Cerebellar nuclear complex (tissue), 1 donor: ENCODE measurements around the gene DPYSL4.

ENCODE experiments used
- DNase-seq, 2 experiments: peaks; one replicate each; lab custom pipeline; 2025; lab: John Stamatoyannopoulos, UW

The DPYSL4 gene

GRCh38 chr10:132196178-132197113 is 9.7 kb downstream of the DPYSL4 start:
- no peak for DNase-seq

- DNase-seq: no peak
Measured at GRCh38 chr10:132197271-132198067, 10.7 kb downstream of the DPYSL4 start.

DNA sequence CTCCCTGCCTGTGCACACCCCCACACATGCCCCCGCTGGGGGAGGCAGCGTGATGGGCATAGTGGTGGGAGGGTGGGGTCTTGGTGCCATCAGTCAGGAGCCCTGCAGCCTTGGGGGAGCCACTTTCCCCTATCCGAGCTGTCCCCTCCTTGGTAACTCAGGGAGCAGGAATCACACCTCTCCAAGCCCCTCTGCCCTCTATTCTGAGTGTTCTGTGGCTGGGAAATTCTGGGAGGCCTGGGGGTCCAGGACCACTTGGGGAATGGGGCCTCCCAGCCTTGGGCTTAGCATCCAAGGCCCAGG is 11.3 kb downstream of the DPYSL4 start:
- DNase-seq: no peak

- no peak for DNase-seq
Measured at GRCh38 chr10:132198381-132199181, 11.8 kb downstream of the DPYSL4 start.

DNA sequence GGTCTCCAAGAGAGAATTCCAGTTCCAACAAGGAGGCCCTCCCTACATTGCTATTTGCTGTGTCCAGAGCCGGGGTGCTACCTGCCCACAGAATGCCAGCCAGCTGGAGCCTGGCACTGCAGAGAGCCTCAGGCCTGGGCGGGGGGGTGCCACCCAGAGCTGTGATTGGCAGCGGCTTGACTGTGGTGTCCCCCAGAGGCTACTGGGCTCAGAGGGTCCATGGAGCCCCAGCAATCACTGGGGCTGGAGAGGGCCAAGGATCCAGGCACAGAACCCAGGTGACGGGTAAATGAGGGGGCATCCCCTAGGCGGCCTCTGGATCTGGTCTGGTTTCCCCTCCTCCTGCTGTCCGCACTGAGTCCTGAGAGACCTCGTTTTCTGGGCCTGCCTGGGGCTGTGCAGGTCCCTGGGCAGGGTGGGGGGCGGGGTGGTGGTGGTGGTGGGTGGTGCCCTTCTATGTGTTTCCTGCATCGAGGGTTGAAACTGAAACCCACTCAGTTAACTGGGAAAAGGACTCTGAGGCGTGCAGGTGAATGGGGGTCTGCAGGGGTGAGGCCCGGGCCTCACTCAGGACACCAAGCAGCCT is 12.6 kb downstream of the DPYSL4 start:
- no peak for DNase-seq

- DNase-seq: no peak
Measured at GRCh38 chr10:132199854-132200311, 13.1 kb downstream of the DPYSL4 start.

DNA sequence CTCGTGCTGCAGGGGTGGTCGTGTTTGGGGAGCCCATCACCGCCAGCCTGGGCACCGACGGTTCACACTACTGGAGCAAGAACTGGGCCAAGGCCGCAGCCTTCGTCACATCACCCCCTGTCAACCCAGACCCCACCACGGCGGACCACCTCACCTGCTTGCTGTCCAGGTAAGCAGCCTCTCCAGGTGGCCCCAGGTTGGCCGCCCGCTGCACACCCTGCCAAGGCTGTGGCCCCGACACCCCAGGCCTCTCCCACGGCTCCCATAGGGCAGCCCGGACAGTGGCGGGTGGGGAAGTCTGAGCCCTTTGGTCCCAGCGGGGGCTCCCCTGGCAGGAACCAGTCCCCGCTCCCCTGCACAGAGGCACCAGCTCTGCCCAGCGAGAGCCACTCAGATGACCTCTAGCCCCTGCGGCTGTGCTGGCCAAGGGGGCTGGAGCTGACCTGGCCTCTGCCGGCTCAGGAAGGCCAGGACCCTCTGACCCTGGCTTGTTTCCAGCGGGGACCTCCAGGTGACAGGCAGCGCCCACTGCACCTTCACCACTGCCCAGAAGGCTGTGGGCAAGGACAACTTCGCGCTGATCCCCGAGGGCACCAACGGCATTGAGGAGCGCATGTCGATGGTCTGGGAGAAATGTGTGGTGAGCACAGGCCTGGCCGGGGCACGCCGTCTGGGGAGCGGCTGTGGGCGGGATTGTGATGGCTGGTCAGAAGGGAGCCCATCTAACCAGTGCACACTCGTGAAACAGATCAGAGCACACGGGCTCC is 13.8 kb downstream of the DPYSL4 start:
- no peak for DNase-seq

DNA sequence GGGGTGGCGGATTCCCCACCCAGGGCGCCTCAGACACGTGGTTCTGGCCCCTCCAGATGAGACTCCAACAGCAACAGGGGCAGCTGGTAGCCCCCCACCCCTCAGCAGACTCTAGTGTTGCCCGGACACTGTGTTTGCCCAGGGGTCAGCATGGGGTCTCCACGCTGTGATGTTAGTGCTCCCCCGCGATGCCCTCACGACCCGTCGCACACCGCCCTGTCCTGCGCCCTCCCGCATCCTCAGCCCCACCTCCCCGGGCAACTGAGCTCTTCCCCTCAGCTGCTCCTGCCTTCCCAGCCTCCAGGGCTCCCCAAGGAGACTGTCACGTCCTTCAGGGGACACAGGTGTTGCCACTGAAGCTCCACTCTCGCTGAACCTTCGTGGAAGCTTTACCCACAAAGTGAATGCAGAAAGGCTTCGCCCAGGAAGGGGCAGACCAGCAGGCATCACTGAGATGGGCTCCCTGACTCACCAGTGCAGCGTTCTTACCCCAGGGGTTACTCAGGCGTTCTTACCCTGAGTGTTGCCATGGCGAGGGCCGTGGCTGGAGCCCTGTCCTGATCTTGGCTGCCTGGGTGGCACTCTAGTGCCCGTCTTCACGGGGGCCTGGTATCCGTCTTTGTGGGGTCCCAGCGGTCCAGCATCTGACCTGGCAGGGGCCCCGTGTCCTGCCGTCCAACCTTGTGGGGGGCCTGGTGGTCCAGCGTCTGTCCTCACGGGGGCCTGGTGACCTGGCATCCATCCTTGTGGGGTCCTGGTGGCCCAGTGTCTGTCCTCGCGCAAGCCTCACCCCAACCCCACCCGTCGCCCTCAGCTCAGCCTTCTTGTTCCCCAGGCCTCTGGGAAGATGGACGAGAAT is 14.6 kb downstream of the DPYSL4 start:
- no peak for DNase-seq

DNA sequence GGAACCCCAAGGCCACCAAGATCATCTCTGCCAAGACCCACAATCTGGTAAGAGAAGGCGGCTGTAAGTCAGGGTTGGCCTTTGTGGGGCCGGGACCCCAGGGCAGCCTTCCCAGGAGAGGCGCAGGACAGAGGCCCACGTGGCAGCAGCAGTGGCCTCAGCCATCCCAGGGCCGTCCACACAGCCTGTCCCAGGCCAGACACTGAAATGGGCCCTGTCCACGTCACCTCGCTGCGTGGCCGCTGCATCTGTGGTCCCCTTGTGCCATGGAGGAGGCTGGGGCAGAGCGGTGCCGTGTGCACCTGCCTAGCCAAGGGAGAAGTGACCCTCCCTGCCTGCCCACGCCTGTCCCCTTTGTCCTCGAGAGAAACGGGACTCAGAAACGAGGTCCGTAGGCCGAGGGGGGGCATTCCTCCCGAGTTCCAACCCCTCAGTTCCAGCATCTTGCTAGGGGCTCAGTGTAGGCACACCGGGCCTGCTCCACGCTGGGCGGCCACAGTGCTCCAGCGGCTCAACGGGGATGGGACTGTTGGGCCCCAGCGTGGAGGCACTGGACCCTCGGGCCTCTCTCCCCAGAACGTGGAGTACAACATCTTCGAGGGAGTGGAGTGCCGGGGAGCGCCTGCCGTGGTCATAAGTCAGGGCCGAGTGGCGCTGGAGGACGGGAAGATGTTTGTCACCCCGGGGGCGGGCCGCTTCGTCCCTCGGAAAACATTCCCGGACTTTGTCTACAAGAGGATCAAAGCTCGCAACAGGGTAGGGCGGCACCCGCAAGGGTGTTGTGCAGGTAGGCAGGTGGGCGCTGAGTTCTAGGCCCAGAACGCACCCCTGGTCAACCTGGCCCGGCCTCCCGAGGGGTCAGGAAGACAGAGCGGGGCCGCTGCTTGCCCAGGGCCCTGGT is 15.6 kb downstream of the DPYSL4 start:
- DNase-seq: no peak

DNA sequence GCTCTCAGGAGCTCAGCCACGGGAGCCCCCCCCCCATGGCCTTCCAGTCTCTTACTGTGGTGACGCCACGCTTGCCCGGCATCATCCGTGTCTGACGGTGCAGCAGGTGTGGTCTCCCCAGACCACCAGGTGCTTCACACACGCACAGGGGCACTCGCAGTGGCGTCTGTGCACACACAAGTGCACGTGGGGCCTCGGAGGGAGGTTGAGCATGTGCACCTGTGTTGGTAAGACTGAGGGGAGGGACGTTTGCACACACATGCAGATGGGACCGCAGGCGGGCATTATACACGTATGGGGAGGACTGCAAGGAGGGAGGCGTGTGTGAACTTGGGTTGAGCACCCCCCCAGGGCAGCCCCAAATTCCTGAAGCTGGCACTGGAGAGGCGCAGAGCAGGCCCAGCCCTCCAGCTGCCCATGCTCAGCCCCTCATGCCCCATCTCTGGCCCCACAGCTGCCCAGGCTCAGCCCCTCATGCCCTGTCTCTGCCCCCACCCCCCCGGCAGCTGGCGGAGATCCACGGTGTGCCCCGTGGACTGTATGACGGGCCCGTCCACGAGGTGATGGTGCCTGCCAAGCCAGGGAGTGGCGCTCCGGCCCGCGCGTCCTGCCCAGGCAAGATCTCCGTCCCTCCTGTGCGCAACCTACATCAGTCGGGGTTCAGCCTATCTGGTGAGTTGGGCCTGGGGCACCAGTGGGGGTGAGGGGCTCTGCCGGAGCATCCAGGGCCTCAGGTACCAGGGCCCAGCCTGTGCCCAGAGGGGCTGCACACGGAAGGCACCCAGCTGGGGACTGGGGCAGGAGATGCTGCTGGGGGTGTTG is 16.7 kb downstream of the DPYSL4 start:
- DNase-seq: no peak

DNA sequence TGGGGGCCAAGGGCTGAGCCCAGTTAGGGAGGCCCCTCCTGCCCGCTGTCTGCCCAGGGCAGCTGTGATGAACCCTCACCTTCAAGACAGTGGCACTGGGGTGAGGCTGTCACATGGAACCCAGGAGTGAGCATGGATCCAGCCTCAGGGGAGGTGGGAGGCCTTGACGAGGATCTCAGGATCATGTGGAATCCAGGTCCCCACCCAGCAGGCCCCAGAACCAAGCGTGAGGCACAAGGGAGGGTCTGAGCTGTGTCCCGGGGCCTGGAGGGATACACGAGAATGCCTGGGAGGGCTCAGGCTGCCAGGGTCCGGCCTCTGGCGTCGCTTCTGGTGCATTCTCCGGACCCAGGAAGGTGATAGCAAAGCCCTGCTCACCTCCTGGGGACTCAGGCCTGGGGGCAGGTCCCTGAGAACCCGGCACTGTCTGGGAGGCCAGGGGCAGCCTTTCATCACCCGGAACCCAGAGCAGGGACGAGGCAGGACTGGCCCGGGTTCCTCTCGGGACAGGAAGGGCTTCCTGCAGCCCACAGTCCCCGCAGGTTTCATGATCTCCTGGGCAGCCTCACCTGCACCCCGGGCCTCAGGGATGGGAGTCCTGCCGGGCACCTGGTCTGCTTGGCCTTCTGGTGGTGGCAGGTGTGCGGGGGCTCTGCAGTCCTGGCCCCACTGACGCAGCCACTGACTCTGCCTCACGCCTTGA is 17.5 kb downstream of the DPYSL4 start:
- DNase-seq: no peak

- no peak for DNase-seq
Measured at GRCh38 chr10:132204781-132205473, 18.2 kb downstream of the DPYSL4 start.

- no peak for DNase-seq
Measured at GRCh38 chr10:132205650-132206376, 19.1 kb downstream of the DPYSL4 start.

DNA sequence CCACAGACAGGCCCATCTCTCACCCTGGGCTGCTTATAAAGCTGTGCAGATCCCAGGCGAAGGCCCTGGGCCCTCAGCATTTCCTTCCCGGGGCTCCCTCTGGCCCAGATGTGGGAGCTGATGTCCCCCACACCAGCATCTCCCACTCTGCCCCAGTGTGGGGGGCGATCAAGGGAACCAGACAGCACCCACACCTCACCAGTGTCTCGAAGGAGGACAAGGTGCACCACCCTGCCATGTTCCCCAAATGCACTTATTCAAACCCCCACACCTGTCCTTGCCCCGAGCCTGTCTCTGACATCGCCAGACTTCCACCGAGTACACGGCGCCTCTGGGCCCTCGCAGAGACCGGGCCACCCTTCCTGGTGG is 19.6 kb downstream of the DPYSL4 start:
- DNase-seq: no peak

DNA sequence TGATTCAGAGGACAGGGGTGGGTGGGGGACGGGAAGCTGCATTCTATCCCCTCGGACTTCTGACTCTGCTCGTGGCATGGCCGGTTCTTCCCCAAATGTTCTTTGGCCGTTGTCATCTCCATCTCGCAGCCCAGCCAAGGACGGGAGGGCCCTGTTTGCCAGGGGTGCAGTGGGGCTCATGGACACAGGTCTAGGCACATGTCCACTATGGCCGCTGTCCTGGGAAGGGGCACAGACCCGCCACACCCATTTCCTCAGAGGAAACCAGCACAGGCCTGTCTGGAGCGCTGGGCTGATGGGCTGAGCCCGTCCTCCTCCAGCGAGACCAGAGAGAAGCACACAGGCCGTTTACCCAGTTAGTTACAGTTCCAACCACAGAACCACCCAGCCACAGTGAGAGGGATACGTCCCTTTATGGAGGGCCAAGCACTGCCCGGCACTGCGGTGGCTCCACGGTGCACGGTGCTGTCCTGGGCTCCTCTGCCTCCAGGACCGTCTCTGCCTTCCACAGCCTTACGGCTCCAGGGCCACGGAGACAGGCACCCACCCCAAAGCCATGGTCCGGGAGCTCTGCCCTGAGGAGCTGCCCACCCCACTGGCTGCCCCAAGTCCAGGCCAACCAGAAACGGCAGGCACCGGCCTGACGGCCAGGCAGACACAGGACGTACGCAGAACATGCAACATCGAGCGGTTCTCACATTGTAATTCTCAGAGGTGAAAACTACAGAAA is 20.2 kb downstream of the DPYSL4 start:
- DNase-seq: no peak
